Parathyroid adenoma (tissue), 2 donors: ENCODE data around the gene ACVR1B.

Experiments
- H2AFZ ChIP-seq: fragments of 300-600 bp; sonication (generic); one replicate; pipeline ENCODE4 v1.7.0; 2017; ENCODE audit warnings: antibody characterized with exemption, mild to moderate bottlenecking
- H3K27ac ChIP-seq: fragments of 300-600 bp; sonication (generic); one replicate; pipeline ENCODE4 v1.7.0; 2017
- H3K27me3 ChIP-seq: fragments of 300-600 bp; sonication (generic); one replicate; pipeline ENCODE4 v1.7.0; 2017; ENCODE audit warnings: low read length; ENCODE audit not compliant: control insufficient read depth, insufficient read depth
- H3K36me3 ChIP-seq: fragments of 300-600 bp; sonication (generic); one replicate; pipeline ENCODE4 v1.7.0; 2017; ENCODE audit warnings: low read length; ENCODE audit not compliant: control insufficient read depth, insufficient read depth
- H3K4me1 ChIP-seq: fragments of 300-600 bp; sonication (generic); one replicate; pipeline ENCODE4 v1.7.0; 2017; ENCODE audit warnings: control low read depth
- H3K4me2 ChIP-seq: fragments of 300-600 bp; sonication (generic); one replicate; pipeline ENCODE4 v1.7.0; 2017; ENCODE audit warnings: low read length
- H3K4me3 ChIP-seq: fragments of 300-600 bp; sonication (generic); one replicate; pipeline ENCODE4 v1.7.0; 2017; ENCODE audit warnings: low read depth, low read length
- H3K79me2 ChIP-seq: fragments of 300-600 bp; sonication (generic); one replicate; pipeline ENCODE4 v1.7.0; 2017; ENCODE audit warnings: control low read depth
- H3K9ac ChIP-seq: fragments of 300-600 bp; sonication (generic); one replicate; pipeline ENCODE4 v1.7.0; 2017; ENCODE audit warnings: mild to moderate bottlenecking
- H3K9me3 ChIP-seq: fragments of 300-600 bp; sonication (generic); one replicate; pipeline ENCODE4 v1.7.0; 2017; ENCODE audit warnings: low read length; ENCODE audit not compliant: control insufficient read depth
- CTCF ChIP-seq: fragments of 300-600 bp; sonication (generic); IDR thresholded peaks from one replicate; pipeline ENCODE4 v1.7.0; 2017; ENCODE audit warnings: antibody characterized with exemption, mild to moderate bottlenecking
- donor health status: primary hyperparathyroidism.

The ACVR1B gene

GRCh38 chr12:51970904-51971646, 19.6 kb downstream of the ACVR1B start:
- H2AFZ ChIP-seq = no peak overlapping the region
- peak overlapping the region; percentile 18 for H3K4me2 ChIP-seq
- H3K36me3 ChIP-seq = no peaks in the 10 kb centered on the region
- TF ChIP-seq CTCF = peak; percentile 57
- H3K4me3 ChIP-seq = no peak overlapping the region
- H3K79me2 ChIP-seq = peaks cover 57% of the 10 kb centered on the region
- no peaks in the 10 kb centered on the region for H3K27me3 ChIP-seq
- peaks cover 48% of the 10 kb centered on the region for H3K4me1 ChIP-seq
- no peaks in the 10 kb centered on the region for H3K9me3 ChIP-seq
- H3K9ac ChIP-seq = no peak overlapping the region
- H3K27ac ChIP-seq = peak overlapping the region; percentile 68

DNA sequence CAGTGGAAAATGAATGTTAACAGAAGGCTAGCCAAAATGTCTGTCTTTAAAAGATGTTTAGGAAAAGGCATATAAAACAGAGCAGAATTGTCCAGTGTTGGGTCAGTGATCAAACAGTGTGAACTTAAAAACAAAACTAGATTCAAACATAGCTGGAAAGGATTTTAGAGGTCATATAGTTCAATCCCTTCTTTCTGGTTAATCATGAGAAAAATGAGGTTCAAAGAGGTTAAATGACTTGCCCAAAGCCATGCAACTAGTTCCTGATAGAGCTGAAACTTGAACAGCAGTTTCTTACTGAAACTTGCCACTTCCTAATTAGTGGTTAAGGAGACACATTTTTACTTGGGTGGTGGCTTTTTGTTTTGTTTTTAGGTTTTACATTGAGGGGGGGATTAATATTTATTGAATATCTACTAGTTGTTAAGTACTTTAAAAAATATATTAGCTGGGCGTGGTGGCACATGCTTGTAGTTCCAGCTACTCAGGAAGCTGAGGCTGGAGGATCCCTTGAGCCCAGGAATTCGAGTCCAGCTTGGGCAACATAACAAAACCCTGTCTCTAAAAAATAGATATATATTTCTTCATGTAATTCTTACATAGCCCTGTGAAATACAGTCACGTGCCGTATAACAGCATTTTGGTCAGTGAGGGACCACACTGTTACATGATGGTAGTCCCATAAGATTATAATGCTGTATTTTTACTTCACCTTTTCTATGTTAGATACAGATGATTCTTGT, 20.4 kb downstream of the ACVR1B start:
- Histone ChIP-seq H2AFZ (no peak overlapping the region), H3K27me3 (no peaks in the 10 kb centered on the region), H3K4me3 (no peak overlapping the region), H3K9me3 (no peaks in the 10 kb centered on the region), H3K79me2 (peaks cover 52% of the 10 kb centered on the region), H3K9ac (no peak overlapping the region), H3K27ac (peak overlapping the region; percentile 68), H3K4me2 (peak overlapping the region; percentile 46), H3K36me3 (no peaks in the 10 kb centered on the region), H3K4me1 (peaks cover 56% of the 10 kb centered on the region)
- no peak for TF ChIP-seq CTCF

DNA sequence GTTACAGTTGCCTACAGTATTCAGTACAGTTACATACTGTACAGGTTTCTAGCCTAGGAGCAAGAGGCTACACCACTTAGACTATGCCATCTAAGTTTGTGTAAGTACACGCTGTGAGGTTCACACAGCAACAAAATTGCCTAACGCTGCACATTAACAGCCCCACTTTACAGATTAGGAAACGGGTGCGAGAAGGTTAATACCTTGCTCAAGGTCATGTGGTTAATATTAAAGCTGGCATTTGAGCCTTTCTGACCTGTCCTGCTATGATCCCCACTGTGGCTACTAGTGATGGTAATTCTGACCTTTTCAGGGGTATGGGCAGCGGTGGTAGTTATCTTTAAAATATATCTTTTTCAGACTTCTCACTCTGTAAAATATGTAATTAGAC, 20.9 kb downstream of the ACVR1B start:
- Histone ChIP-seq H3K9me3 (no peaks in the 10 kb centered on the region), H3K27ac (peak overlapping the region; percentile 68), H3K79me2 (peaks cover 47% of the 10 kb centered on the region), H2AFZ (no peak overlapping the region), H3K4me1 (peaks cover 61% of the 10 kb centered on the region), H3K9ac (no peak overlapping the region), H3K27me3 (no peaks in the 10 kb centered on the region), H3K4me3 (no peak overlapping the region), H3K4me2 (peak overlapping the region; percentile 46), H3K36me3 (no peaks in the 10 kb centered on the region)
- no peak for TF ChIP-seq CTCF

GRCh38 chr12:51972849-51973273, 21.4 kb downstream of the ACVR1B start:
- no peaks in the 10 kb centered on the region for H3K9me3 ChIP-seq
- H3K79me2 ChIP-seq = peaks cover 42% of the 10 kb centered on the region
- no peak overlapping the region for H2AFZ ChIP-seq
- no peak for TF ChIP-seq CTCF
- no peak overlapping the region for H3K4me3 ChIP-seq
- H3K4me1 ChIP-seq = peaks cover 61% of the 10 kb centered on the region
- H3K27me3 ChIP-seq = no peaks in the 10 kb centered on the region
- H3K36me3 ChIP-seq = no peaks in the 10 kb centered on the region
- peak overlapping the region; percentile 46 for H3K4me2 ChIP-seq
- no peak overlapping the region for H3K9ac ChIP-seq
- H3K27ac ChIP-seq = peak overlapping the region; percentile 68
